ENCODE results near the gene SH3RF1.

Gene SH3RF1

DNA sequence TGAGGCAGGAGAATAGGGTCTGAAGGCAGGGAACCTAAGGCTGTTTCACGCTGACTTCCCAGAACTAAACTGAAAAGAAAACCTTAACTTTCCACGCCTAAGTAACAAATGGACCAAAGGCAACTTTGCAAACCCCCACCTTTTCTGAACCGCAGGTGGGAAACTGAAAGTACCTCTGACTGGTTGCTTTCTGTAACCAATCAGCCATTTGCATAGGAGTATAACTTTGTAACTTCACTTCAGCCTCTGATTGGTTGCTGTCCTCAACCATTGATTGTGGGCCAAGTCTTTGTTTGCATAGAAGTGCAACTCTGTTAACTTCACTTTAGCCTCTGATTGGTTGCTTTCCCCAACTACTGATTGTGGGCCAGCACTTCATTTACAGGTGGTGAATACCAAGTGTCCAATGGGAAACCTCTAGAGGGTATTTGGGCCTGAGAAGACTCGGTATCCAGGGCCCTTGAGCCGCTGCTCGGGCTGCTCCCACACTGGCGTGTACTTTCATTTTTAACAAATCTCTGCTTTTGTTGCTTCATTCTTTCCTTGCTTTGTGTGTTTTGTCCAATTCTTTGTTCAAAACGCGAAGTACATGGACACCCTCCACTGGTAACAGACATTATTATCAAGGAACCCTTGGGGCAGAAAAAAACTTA lies 139.1 kb downstream of the SH3RF1 start:
- peaks cover 26 to 61% of the 10 kb centered on the region in 2 donors for H3K36me3 ChIP-seq (ENCODE audit: control insufficient read depth in 1 of 2, insufficient read depth in 2 of 2, low read length in 2 of 2)
- H3K27me3 ChIP-seq (ENCODE audit: control insufficient read depth in 1 of 2, insufficient read depth in 2 of 2, low read length in 2 of 2): no peaks in the 10 kb centered on the region
- H3K4me3 ChIP-seq (ENCODE audit: low read depth in 1 of 2, low read length in 2 of 2): no peak overlapping the region
- no peak overlapping the region for H3K9ac ChIP-seq (ENCODE audit: low read depth in 1 of 2, low read length in 2 of 2)
- no peaks in the 10 kb centered on the region for H3K9me3 ChIP-seq (ENCODE audit: control insufficient read depth in 1 of 2, low read length in 2 of 2)
- no peak overlapping the region for H3K27ac ChIP-seq (ENCODE audit: low read depth, low read length)
- H3K4me1 ChIP-seq (ENCODE audit: control insufficient read depth in 1 of 2, insufficient read depth in 2 of 2, low read length in 2 of 2): peaks cover 0 to under 1% of the 10 kb centered on the region in 2 donors

GRCh38 chr4:169128902-169129301 lies 141.9 kb downstream of the SH3RF1 start:
- H3K27ac ChIP-seq (ENCODE audit: low read depth, low read length): no peak overlapping the region
- H3K4me3 ChIP-seq (ENCODE audit: low read depth in 1 of 2, low read length in 2 of 2): no peak overlapping the region
- H3K9me3 ChIP-seq (ENCODE audit: control insufficient read depth in 1 of 2, low read length in 2 of 2): no peaks in the 10 kb centered on the region
- peaks cover 15 to 62% of the 10 kb centered on the region in 2 donors for H3K36me3 ChIP-seq (ENCODE audit: control insufficient read depth in 1 of 2, insufficient read depth in 2 of 2, low read length in 2 of 2)
- no peaks in the 10 kb centered on the region for H3K27me3 ChIP-seq (ENCODE audit: control insufficient read depth in 1 of 2, insufficient read depth in 2 of 2, low read length in 2 of 2)
- no peak overlapping the region for H3K9ac ChIP-seq (ENCODE audit: low read depth in 1 of 2, low read length in 2 of 2)
- no peaks in the 10 kb centered on the region for H3K4me1 ChIP-seq (ENCODE audit: control insufficient read depth in 1 of 2, insufficient read depth in 2 of 2, low read length in 2 of 2)

DNA sequence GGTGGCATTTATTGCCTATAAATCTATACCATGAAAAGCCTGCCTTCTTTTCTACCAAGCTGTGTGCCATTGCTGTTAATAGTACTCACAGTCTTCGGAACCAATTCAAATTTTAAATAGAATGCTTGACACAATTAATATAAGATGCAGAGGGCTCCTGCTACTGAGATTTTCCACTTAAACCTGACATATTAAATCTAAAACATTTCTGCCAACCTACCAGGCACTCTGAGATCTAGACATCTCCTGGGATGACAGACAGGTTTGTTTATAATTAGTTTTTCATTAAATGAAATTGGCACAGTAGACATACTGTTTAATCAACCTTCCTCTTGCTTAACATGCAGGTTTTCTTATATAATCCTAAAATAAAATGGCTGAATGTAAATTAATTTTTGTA lies 143.4 kb downstream of the SH3RF1 start:
- Histone ChIP-seq H3K27me3 (ENCODE audit: control insufficient read depth in 1 of 2, insufficient read depth in 2 of 2, low read length in 2 of 2) (no peaks in the 10 kb centered on the region), H3K4me1 (ENCODE audit: control insufficient read depth in 1 of 2, insufficient read depth in 2 of 2, low read length in 2 of 2) (no peaks in the 10 kb centered on the region), H3K9me3 (ENCODE audit: control insufficient read depth in 1 of 2, low read length in 2 of 2) (no peaks in the 10 kb centered on the region), H3K27ac (ENCODE audit: low read depth, low read length) (no peak overlapping the region), H3K4me3 (ENCODE audit: low read depth in 1 of 2, low read length in 2 of 2) (no peak overlapping the region), H3K9ac (ENCODE audit: low read depth in 1 of 2, low read length in 2 of 2) (no peak overlapping the region), H3K36me3 (ENCODE audit: control insufficient read depth in 1 of 2, insufficient read depth in 2 of 2, low read length in 2 of 2) (peaks cover 11 to 47% of the 10 kb centered on the region in 2 donors)

GRCh38 chr4:169124661-169125060 lies 146.1 kb downstream of the SH3RF1 start:
- H3K36me3 ChIP-seq (ENCODE audit: control insufficient read depth in 1 of 2, insufficient read depth in 2 of 2, low read length in 2 of 2): peaks cover 13 to 53% of the 10 kb centered on the region in 2 donors
- H3K9ac ChIP-seq (ENCODE audit: low read depth in 1 of 2, low read length in 2 of 2): no peak overlapping the region
- no peaks in the 10 kb centered on the region for H3K27me3 ChIP-seq (ENCODE audit: control insufficient read depth in 1 of 2, insufficient read depth in 2 of 2, low read length in 2 of 2)
- H3K4me1 ChIP-seq (ENCODE audit: control insufficient read depth in 1 of 2, insufficient read depth in 2 of 2, low read length in 2 of 2): no peaks in the 10 kb centered on the region
- no peak overlapping the region for H3K4me3 ChIP-seq (ENCODE audit: low read depth in 1 of 2, low read length in 2 of 2)
- H3K9me3 ChIP-seq (ENCODE audit: control insufficient read depth in 1 of 2, low read length in 2 of 2): no peaks in the 10 kb centered on the region
- no peak overlapping the region for H3K27ac ChIP-seq (ENCODE audit: low read depth, low read length)

DNA sequence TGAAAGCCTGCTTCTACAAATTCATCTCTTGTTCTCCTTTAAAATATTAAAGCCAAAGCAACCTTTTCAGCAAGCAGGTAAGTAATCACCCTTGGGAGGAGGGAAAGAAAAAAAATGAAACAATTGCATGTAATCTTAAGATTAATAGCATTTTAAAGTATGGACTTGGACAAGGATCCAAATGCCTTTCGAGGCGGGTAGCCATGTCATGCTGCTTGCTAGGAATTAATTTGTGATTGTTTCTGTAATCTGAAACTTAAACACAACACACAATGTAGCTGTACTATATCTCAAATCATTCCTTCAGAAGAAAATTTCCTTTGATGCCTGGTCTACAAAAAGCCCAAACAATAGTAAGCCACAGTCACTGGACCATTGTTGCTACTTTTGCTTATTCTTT lies 148.3 kb downstream of the SH3RF1 start:
- H3K9me3 ChIP-seq (ENCODE audit: control insufficient read depth in 1 of 2, low read length in 2 of 2): no peaks in the 10 kb centered on the region
- no peak overlapping the region for H3K9ac ChIP-seq (ENCODE audit: low read depth in 1 of 2, low read length in 2 of 2)
- no peak overlapping the region for H3K27ac ChIP-seq (ENCODE audit: low read depth, low read length)
- peaks cover 12 to 51% of the 10 kb centered on the region in 2 donors for H3K36me3 ChIP-seq (ENCODE audit: control insufficient read depth in 1 of 2, insufficient read depth in 2 of 2, low read length in 2 of 2)
- H3K27me3 ChIP-seq (ENCODE audit: control insufficient read depth in 1 of 2, insufficient read depth in 2 of 2, low read length in 2 of 2): no peaks in the 10 kb centered on the region
- no peak overlapping the region for H3K4me3 ChIP-seq (ENCODE audit: low read depth in 1 of 2, low read length in 2 of 2)
- H3K4me1 ChIP-seq (ENCODE audit: control insufficient read depth in 1 of 2, insufficient read depth in 2 of 2, low read length in 2 of 2): no peaks in the 10 kb centered on the region

DNA sequence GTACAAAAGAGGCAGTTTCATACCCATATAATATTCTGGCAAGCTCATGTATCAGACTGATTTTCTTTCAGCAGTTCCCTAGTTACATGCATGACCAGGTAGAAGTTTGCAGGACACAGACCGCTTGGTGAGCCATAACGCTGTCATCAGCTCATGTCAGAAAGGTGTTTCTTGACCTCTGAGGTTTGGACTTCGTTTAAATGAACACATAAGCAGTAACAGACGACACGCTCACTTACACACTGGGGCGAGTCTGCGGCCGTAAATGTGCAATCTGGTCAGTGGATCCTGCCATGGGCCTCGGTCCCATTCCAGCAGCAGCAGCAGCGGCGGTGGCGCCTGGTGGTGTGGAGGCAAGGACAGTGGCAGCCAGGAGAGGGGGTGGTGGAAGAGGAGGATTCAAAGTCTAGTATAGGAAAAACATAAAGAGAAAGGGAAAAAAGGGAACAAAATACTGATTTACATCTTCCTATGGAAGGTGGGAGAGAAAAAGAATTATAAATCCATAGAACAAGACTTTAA lies 148.8 kb downstream of the SH3RF1 start:
- H3K9me3 ChIP-seq (ENCODE audit: control insufficient read depth in 1 of 2, low read length in 2 of 2): no peaks in the 10 kb centered on the region
- no peaks in the 10 kb centered on the region for H3K27me3 ChIP-seq (ENCODE audit: control insufficient read depth in 1 of 2, insufficient read depth in 2 of 2, low read length in 2 of 2)
- H3K4me3 ChIP-seq (ENCODE audit: low read depth in 1 of 2, low read length in 2 of 2): no peak overlapping the region
- no peak overlapping the region for H3K27ac ChIP-seq (ENCODE audit: low read depth, low read length)
- H3K9ac ChIP-seq (ENCODE audit: low read depth in 1 of 2, low read length in 2 of 2): no peak overlapping the region
- H3K36me3 ChIP-seq (ENCODE audit: control insufficient read depth in 1 of 2, insufficient read depth in 2 of 2, low read length in 2 of 2): peaks cover 17 to 54% of the 10 kb centered on the region in 2 donors
- H3K4me1 ChIP-seq (ENCODE audit: control insufficient read depth in 1 of 2, insufficient read depth in 2 of 2, low read length in 2 of 2): no peaks in the 10 kb centered on the region

DNA sequence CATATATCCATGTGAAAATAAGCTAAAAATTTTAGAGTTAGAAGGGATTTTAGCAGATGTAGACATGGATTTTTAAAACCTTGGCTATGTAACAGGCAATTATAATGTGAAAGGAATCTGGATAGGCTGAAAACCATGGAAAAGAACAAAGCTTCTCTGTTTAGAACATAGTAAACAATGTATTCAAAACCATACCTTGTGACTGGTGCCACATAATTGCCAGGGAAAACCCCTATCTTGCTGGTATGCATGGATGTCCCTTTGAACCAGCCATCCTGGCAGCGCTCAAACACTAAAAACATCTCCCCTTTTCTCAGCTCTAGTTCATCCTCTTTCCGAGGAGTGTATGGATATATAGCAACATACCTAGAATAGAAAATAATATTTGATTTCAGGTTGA lies 150.1 kb downstream of the SH3RF1 start:
- Histone ChIP-seq H3K27ac (ENCODE audit: low read depth, low read length) (no peak overlapping the region), H3K9me3 (ENCODE audit: control insufficient read depth in 1 of 2, low read length in 2 of 2) (no peaks in the 10 kb centered on the region), H3K27me3 (ENCODE audit: control insufficient read depth in 1 of 2, insufficient read depth in 2 of 2, low read length in 2 of 2) (no peaks in the 10 kb centered on the region), H3K4me3 (ENCODE audit: low read depth in 1 of 2, low read length in 2 of 2) (no peak overlapping the region), H3K36me3 (ENCODE audit: control insufficient read depth in 1 of 2, insufficient read depth in 2 of 2, low read length in 2 of 2) (peaks cover 22 to 58% of the 10 kb centered on the region in 2 donors), H3K4me1 (ENCODE audit: control insufficient read depth in 1 of 2, insufficient read depth in 2 of 2, low read length in 2 of 2) (peaks cover 8 to 11% of the 10 kb centered on the region in 2 donors), H3K9ac (ENCODE audit: low read depth in 1 of 2, low read length in 2 of 2) (no peak overlapping the region)

GRCh38 chr4:169119536-169119935 lies 151.2 kb downstream of the SH3RF1 start:
- H3K4me3 ChIP-seq (ENCODE audit: low read depth in 1 of 2, low read length in 2 of 2): no peak overlapping the region
- H3K9me3 ChIP-seq (ENCODE audit: control insufficient read depth in 1 of 2, low read length in 2 of 2): no peaks in the 10 kb centered on the region
- H3K4me1 ChIP-seq (ENCODE audit: control insufficient read depth in 1 of 2, insufficient read depth in 2 of 2, low read length in 2 of 2): peaks cover 15 to 16% of the 10 kb centered on the region in 2 donors
- no peak overlapping the region for H3K27ac ChIP-seq (ENCODE audit: low read depth, low read length)
- peaks cover 22 to 52% of the 10 kb centered on the region in 2 donors for H3K36me3 ChIP-seq (ENCODE audit: control insufficient read depth in 1 of 2, insufficient read depth in 2 of 2, low read length in 2 of 2)
- no peak overlapping the region for H3K9ac ChIP-seq (ENCODE audit: low read depth in 1 of 2, low read length in 2 of 2)
- H3K27me3 ChIP-seq (ENCODE audit: control insufficient read depth in 1 of 2, insufficient read depth in 2 of 2, low read length in 2 of 2): no peaks in the 10 kb centered on the region

- no peak overlapping the region for H3K9ac ChIP-seq (ENCODE audit: low read depth in 1 of 2, low read length in 2 of 2)
- H3K4me3 ChIP-seq (ENCODE audit: low read depth in 1 of 2, low read length in 2 of 2): no peak overlapping the region
- H3K9me3 ChIP-seq (ENCODE audit: control insufficient read depth in 1 of 2, low read length in 2 of 2): no peaks in the 10 kb centered on the region
- H3K4me1 ChIP-seq (ENCODE audit: control insufficient read depth in 1 of 2, insufficient read depth in 2 of 2, low read length in 2 of 2): peaks cover 21 to 25% of the 10 kb centered on the region in 2 donors
- no peaks in the 10 kb centered on the region for H3K27me3 ChIP-seq (ENCODE audit: control insufficient read depth in 1 of 2, insufficient read depth in 2 of 2, low read length in 2 of 2)
- H3K27ac ChIP-seq (ENCODE audit: low read depth, low read length): no peak overlapping the region
- peaks cover 27 to 55% of the 10 kb centered on the region in 2 donors for H3K36me3 ChIP-seq (ENCODE audit: control insufficient read depth in 1 of 2, insufficient read depth in 2 of 2, low read length in 2 of 2)
These were observed 153.1 kb downstream of the SH3RF1 start for GRCh38 chr4:169117591-169118081.

- H3K4me3 ChIP-seq (ENCODE audit: low read depth in 1 of 2, low read length in 2 of 2): no peak overlapping the region
- H3K9ac ChIP-seq (ENCODE audit: low read depth in 1 of 2, low read length in 2 of 2): no peak overlapping the region
- H3K36me3 ChIP-seq (ENCODE audit: control insufficient read depth in 1 of 2, insufficient read depth in 2 of 2, low read length in 2 of 2): peaks cover 22 to 46% of the 10 kb centered on the region in 2 donors
- H3K4me1 ChIP-seq (ENCODE audit: control insufficient read depth in 1 of 2, insufficient read depth in 2 of 2, low read length in 2 of 2): peaks cover 21 to 25% of the 10 kb centered on the region in 2 donors
- no peaks in the 10 kb centered on the region for H3K9me3 ChIP-seq (ENCODE audit: control insufficient read depth in 1 of 2, low read length in 2 of 2)
- H3K27me3 ChIP-seq (ENCODE audit: control insufficient read depth in 1 of 2, insufficient read depth in 2 of 2, low read length in 2 of 2): no peaks in the 10 kb centered on the region
- peak overlapping the region; percentile 71 for H3K27ac ChIP-seq (ENCODE audit: low read depth, low read length)
These were observed 154.4 kb downstream of the SH3RF1 start for GRCh38 chr4:169116270-169116901.

Measured in duodenal mucosa (tissue), 2 donors.